GM23338 (cell line): ENCODE results near the gene BBX.

Source experiments
- CREB1 ChIP-seq: fragments of 250-450 bp; sonication (Bioruptor Pico); IDR thresholded peaks from 2 replicates; pipeline ENCODE4 v1.5.0; 2020; ENCODE audit warnings: low read depth, mild to moderate bottlenecking, moderate library complexity
- CTCF ChIP-seq, 2 experiments: fragments of 200-600 bp in 1 of 2; sonication (generic) in 1 of 2; conservative IDR thresholded peaks; 2 replicates each; pipeline versions ENCODE4 v1.5.1 to v1.6.1; 2016 to 2017; ENCODE audit warnings: antibody characterized with exemption in 2 of 2, low read depth in 2 of 2, mild to moderate bottlenecking in 2 of 2, moderate library complexity in 1 of 2
- ETS1 ChIP-seq: IDR thresholded peaks from 2 replicates; pipeline ENCODE4 v1.6.1; 2016; ENCODE audit warnings: antibody characterized with exemption
- EZH2 ChIP-seq: fragments of 200-600 bp; sonication (generic); IDR thresholded peaks from one replicate; pipeline ENCODE4 v1.8.0; 2017; ENCODE audit warnings: antibody characterized with exemption, mild to moderate bottlenecking, low read depth; ENCODE audit not compliant: unreplicated experiment
- EZH2phosphoT487 ChIP-seq: fragments of 200-600 bp; sonication (generic); IDR thresholded peaks from one replicate; pipeline ENCODE4 v1.8.1; 2018; ENCODE audit warnings: antibody characterized with exemption; ENCODE audit not compliant: unreplicated experiment
- JUNB ChIP-seq: IDR thresholded peaks from one replicate; pipeline ENCODE4 v1.6.1; 2016; ENCODE audit warnings: antibody characterized with exemption; ENCODE audit not compliant: unreplicated experiment
- NANOG ChIP-seq: IDR thresholded peaks from 2 replicates; pipeline ENCODE4 v1.6.1; 2016; ENCODE audit warnings: antibody characterized with exemption, borderline replicate concordance
- POLR2AphosphoS5 ChIP-seq: IDR thresholded peaks from 2 replicates; pipeline ENCODE4 v1.6.1; 2016; ENCODE audit warnings: antibody characterized with exemption, low read depth
- REST ChIP-seq: IDR thresholded peaks from one replicate; pipeline ENCODE4 v1.6.1; 2018; ENCODE audit warnings: antibody characterized with exemption; ENCODE audit not compliant: unreplicated experiment
- STAT1 ChIP-seq: IDR thresholded peaks from one replicate; pipeline ENCODE4 v1.6.1; 2016; ENCODE audit warnings: antibody characterized with exemption; ENCODE audit not compliant: unreplicated experiment
- ZNF331 ChIP-seq: fragments of 250-450 bp; sonication (Bioruptor Pico); IDR thresholded peaks from 2 replicates; pipeline ENCODE4 v1.5.0; 2020; ENCODE audit warnings: low read depth, mild to moderate bottlenecking, moderate library complexity
- ZNF462 ChIP-seq: fragments of 250-450 bp; sonication (Bioruptor Pico); IDR thresholded peaks from 2 replicates; pipeline ENCODE4 v1.5.0; 2020; ENCODE audit warnings: mild to moderate bottlenecking, moderate library complexity

- no peak for TF ChIP-seq CTCF (conservative IDR thresholded peaks at IDR 0.05; ENCODE audit: low read depth in 2 of 2)
- TF ChIP-seq ZNF462 (CRISPR knock-in tag), result no peak
- TF ChIP-seq POLR2AphosphoS5, result no peak
- no peak for TF ChIP-seq REST
- no peak for TF ChIP-seq CREB1
- TF ChIP-seq EZH2phosphoT487, result no peak
- no peak for TF ChIP-seq EZH2
- no peak for TF ChIP-seq ZNF331 (CRISPR knock-in tag)
- no peak for TF ChIP-seq ETS1
- no peak for TF ChIP-seq STAT1
- no peak for TF ChIP-seq JUNB
- TF ChIP-seq NANOG, result no peak
Observed at GRCh38 chr3:107858876-107859275, 336.1 kb downstream of the BBX start.
